Liver (tissue), 9 donors: Measurements from ENCODE around the gene TEKTIP1. TPM values are rescaled to one million over a fixed set of nuclear protein-coding genes. Genes with fewer than 3 reads are reported as not detected.

Source experiments
- DNase-seq: peaks from one replicate; pipeline ENCODE4 v3.0.0-alpha.2; 2017; ENCODE audit warnings: low spot score
- H3K27ac ChIP-seq, 2 donors: one replicate each; pipeline ENCODE4 v1.7.0; 2013; ENCODE audit warnings: inconsistent platforms in 2 of 2, low read length in 2 of 2, control low read depth in 1 of 2, low read depth in 1 of 2, mild to moderate bottlenecking in 1 of 2
- H3K27me3 ChIP-seq, 4 donors: one replicate each; pipeline versions ENCODE4 v1.6.1 to v1.7.0; 2013; ENCODE audit warnings: low read length in 3 of 4, inconsistent platforms in 1 of 4, mild to moderate bottlenecking in 1 of 4, moderate library complexity in 1 of 4; ENCODE audit not compliant: control insufficient read depth in 4 of 4, insufficient read depth in 4 of 4
- H3K36me3 ChIP-seq, 4 donors: one replicate each; pipeline versions ENCODE4 v1.6.1 to v1.7.0; 2013; ENCODE audit warnings: low read length in 3 of 4, mild to moderate bottlenecking in 3 of 4, low read depth in 1 of 4, moderate library complexity in 1 of 4; ENCODE audit not compliant: control insufficient read depth in 4 of 4, insufficient read depth in 3 of 4
- H3K4me1 ChIP-seq, 4 donors: one replicate each; pipeline versions ENCODE4 v1.6.1 to v1.7.0; 2013; ENCODE audit warnings: low read length in 3 of 4, mild to moderate bottlenecking in 3 of 4, moderate library complexity in 1 of 4; ENCODE audit not compliant: control insufficient read depth in 4 of 4, insufficient read depth in 4 of 4
- H3K4me3 ChIP-seq, 3 donors: one replicate each; pipeline versions ENCODE4 v1.6.1 to v1.7.0; 2013; ENCODE audit warnings: low read length in 3 of 3, control low read depth in 1 of 3, low read depth in 1 of 3, mild to moderate bottlenecking in 1 of 3
- H3K9ac ChIP-seq, 2 donors: one replicate each; pipeline ENCODE4 v1.7.0; 2013; ENCODE audit warnings: low read length in 2 of 2, mild to moderate bottlenecking in 2 of 2, moderate library complexity in 2 of 2, control low read depth in 1 of 2, low read depth in 1 of 2
- H3K9me3 ChIP-seq, 4 donors: one replicate each; pipeline versions ENCODE4 v1.6.1 to v1.7.0; 2013; ENCODE audit warnings: low read length in 3 of 4; ENCODE audit not compliant: control insufficient read depth in 4 of 4
- EGR1 ChIP-seq, 2 donors: IDR thresholded peaks; 2 replicates each; pipeline ENCODE4 v1.6.1; 2016 to 2018; ENCODE audit warnings: antibody characterized with exemption in 2 of 2, low read depth in 2 of 2
- FOXA1 ChIP-seq: IDR thresholded peaks from 2 replicates; pipeline ENCODE4 v1.6.1; 2016; ENCODE audit warnings: antibody characterized with exemption
- FOXA2 ChIP-seq: IDR thresholded peaks from 2 replicates; pipeline ENCODE4 v1.6.1; 2016; ENCODE audit warnings: antibody characterized with exemption
- GABPA ChIP-seq, 2 donors: IDR thresholded peaks in 1 of 2; conservative IDR thresholded peaks in 1 of 2; 2 replicates each; pipeline ENCODE4 v1.6.1; 2016; ENCODE audit warnings: antibody characterized with exemption in 2 of 2, mild to moderate bottlenecking in 1 of 2, moderate library complexity in 1 of 2
- HNF4A ChIP-seq, 2 donors: conservative IDR thresholded peaks; 2 replicates each; pipeline ENCODE4 v1.6.1; 2016; ENCODE audit warnings: antibody characterized with exemption in 2 of 2, mild to moderate bottlenecking in 2 of 2
- JUND ChIP-seq, 2 donors: IDR thresholded peaks; 2 replicates each; pipeline ENCODE4 v1.6.1; 2016; ENCODE audit warnings: antibody characterized with exemption in 2 of 2
- NR2F2 ChIP-seq: IDR thresholded peaks from 2 replicates; pipeline ENCODE4 v1.6.1; 2016; ENCODE audit warnings: antibody characterized with exemption
- RAD21 ChIP-seq, 2 donors: IDR thresholded peaks; 2 replicates each; pipeline ENCODE4 v1.6.1; 2016; ENCODE audit warnings: antibody characterized with exemption in 2 of 2, mild to moderate bottlenecking in 2 of 2
- RXRA ChIP-seq, 2 donors: IDR thresholded peaks; 2 replicates each; pipeline ENCODE4 v1.6.1; 2017 to 2018; ENCODE audit warnings: antibody characterized with exemption in 2 of 2, mild to moderate bottlenecking in 1 of 2
- WGBS: extraction: QIAGEN DNeasy Blood & Tissue Kit; methylation state at CpG from one replicate; pipeline ENCODE4 v1.1.7; 2013; 5-methylcytosine and 5-hydroxymethylcytosine counted together
- polyA plus RNA-seq, 2 donors: library from polyadenylated mRNA; stranded (reverse) in 1 of 2; unstranded in 1 of 2; fragments of 200-250 nt in 1 of 2; fragments of >200 nt in 1 of 2; fragmentation: Nextera tagmentation in 1 of 2; extraction: Ambion mirVana in 1 of 2; gene quantifications; one replicate each; pipeline versions ENCODE4 v1.2.1 to v1.2.3, GENCODE V29; 2013 to 2015
- total RNA-seq, 2 donors: library from RNA; depleted of rRNA; stranded (reverse); fragments of >200 nt; gene quantifications; one replicate each; pipeline ENCODE4 v1.2.3, GENCODE V29; 2014
- TF ChIP-seq, protein P1 (sequence below): IDR thresholded peaks from 2 replicates; pipeline ENCODE4 v1.6.1; 2016; ENCODE audit warnings: antibody characterized with exemption
- TF ChIP-seq, protein P2 (sequence below): IDR thresholded peaks from 2 replicates; pipeline ENCODE4 v1.6.1; 2016; ENCODE audit warnings: antibody characterized with exemption
- TF ChIP-seq, protein P3 (sequence below): fragments of 150-350 bp; IDR thresholded peaks from 2 replicates; pipeline ENCODE4 v1.5.1; 2017; ENCODE audit warnings: improper control_type of control experiment, low read depth, low read length; ENCODE audit not compliant: missing input control
- donor health status: healthy.
- donor health status: healthy.
- donor health status: healthy.
- donor health status: healthy.
- donor health status: healthy.

TEKTIP1 gene
- total and polyA plus RNA-seq, 4 donors: 0.17 TPM; not detected in 3

DNA sequence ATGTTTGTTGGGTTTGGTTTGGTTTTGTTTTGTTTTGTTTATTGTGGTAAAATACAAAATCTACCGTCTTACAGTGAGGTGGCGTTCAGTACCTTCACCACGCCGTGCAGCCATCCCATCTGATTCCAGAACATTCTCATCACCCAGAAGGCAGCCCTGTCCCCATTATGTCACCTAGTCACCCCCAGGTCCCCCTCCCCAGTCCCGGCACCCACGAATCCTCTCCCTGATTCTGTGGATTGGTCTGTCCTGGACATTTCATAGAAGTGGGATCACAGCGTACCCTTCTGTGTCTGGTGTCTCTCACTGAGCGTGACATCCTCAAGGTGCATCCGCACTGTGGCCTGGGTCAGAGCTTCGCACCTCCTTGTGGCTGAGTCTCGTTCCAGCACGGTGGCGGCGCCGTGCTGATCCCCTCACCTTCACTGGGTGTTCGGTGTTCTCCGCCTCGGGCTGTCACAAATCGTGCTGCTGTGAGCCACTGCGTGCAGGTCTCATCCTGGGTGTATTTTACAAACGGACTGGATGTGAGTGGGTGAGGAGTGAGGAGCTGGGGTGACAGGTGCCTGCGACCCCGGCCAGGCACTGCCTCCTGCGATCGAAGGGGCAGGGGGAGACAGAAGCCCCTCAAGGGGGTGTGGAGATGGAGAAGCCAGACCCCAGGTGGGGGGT, 580 bp upstream of the TEKTIP1 start:
- no peak overlapping the region for H3K27ac ChIP-seq
- TF ChIP-seq RXRA (IDR thresholded peaks at IDR 0.05) (no peak), FOXA1 (no peak), NR2F2 (no peak), HNF4A (conservative IDR thresholded peaks at IDR 0.05) (no peak), JUND (IDR thresholded peaks at IDR 0.05) (no peak), GABPA (IDR thresholded peaks at IDR 0.05 in 1 of 2, conservative IDR thresholded peaks at IDR 0.05 in 1 of 2) (no peak), EGR1 (IDR thresholded peaks at IDR 0.05; ENCODE audit: low read depth in 2 of 2) (no peak), FOXA2 (no peak)
- TF ChIP-seq, protein P1, sequence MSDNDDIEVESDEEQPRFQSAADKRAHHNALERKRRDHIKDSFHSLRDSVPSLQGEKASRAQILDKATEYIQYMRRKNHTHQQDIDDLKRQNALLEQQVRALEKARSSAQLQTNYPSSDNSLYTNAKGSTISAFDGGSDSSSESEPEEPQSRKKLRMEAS: no peak
- TF ChIP-seq, protein P2, sequence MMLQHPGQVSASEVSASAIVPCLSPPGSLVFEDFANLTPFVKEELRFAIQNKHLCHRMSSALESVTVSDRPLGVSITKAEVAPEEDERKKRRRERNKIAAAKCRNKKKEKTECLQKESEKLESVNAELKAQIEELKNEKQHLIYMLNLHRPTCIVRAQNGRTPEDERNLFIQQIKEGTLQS: no peak
- TF ChIP-seq, protein P3, sequence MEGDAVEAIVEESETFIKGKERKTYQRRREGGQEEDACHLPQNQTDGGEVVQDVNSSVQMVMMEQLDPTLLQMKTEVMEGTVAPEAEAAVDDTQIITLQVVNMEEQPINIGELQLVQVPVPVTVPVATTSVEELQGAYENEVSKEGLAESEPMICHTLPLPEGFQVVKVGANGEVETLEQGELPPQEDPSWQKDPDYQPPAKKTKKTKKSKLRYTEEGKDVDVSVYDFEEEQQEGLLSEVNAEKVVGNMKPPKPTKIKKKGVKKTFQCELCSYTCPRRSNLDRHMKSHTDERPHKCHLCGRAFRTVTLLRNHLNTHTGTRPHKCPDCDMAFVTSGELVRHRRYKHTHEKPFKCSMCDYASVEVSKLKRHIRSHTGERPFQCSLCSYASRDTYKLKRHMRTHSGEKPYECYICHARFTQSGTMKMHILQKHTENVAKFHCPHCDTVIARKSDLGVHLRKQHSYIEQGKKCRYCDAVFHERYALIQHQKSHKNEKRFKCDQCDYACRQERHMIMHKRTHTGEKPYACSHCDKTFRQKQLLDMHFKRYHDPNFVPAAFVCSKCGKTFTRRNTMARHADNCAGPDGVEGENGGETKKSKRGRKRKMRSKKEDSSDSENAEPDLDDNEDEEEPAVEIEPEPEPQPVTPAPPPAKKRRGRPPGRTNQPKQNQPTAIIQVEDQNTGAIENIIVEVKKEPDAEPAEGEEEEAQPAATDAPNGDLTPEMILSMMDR: no peak
- H3K36me3 ChIP-seq: peaks cover 4 to 34% (median 11%) of the 10 kb centered on the region in 4 donors
- no peak overlapping the region for H3K9ac ChIP-seq
- no peaks in the 10 kb centered on the region for H3K4me1 ChIP-seq
- DNase-seq: no peak
- no peaks in the 10 kb centered on the region for H3K9me3 ChIP-seq
- no peaks in the 10 kb centered on the region for H3K27me3 ChIP-seq
- WGBS: 87% methylated on average over 25 of the region's 25 CpGs
- no peak overlapping the region for H3K4me3 ChIP-seq

DNA sequence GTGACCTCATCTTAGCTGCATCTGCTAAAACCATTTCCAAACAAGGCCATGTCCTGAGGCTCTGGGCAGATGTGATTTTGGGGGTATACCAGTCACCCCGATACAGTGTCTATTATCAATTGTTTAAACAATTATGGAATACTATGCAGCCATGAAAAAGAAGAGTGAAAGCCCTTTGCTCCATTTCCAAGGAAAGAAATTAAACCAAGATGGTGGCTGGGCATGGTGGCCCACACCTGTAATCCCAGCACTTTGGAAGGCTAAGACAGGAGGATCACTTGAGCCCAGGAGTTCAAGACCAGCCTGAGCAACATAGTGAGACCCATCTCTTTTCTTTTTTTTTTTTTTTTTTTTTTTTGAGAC, 763 bp downstream of the TEKTIP1 start:
- DNase-seq: no peak
- Histone ChIP-seq H3K9me3 (no peaks in the 10 kb centered on the region), H3K36me3 (peaks cover 3 to 27% (median 7%) of the 10 kb centered on the region in 4 donors), H3K27ac (no peak overlapping the region), H3K27me3 (no peaks in the 10 kb centered on the region), H3K9ac (no peak overlapping the region), H3K4me1 (no peaks in the 10 kb centered on the region), H3K4me3 (no peak overlapping the region)
- TF ChIP-seq, protein P1: no peak
- TF ChIP-seq JUND (IDR thresholded peaks at IDR 0.05) (no peak), FOXA2 (no peak)
- TF ChIP-seq, protein P2: no peak
- WGBS: 96% methylated on average over 1 of the region's 1 CpG

DNA sequence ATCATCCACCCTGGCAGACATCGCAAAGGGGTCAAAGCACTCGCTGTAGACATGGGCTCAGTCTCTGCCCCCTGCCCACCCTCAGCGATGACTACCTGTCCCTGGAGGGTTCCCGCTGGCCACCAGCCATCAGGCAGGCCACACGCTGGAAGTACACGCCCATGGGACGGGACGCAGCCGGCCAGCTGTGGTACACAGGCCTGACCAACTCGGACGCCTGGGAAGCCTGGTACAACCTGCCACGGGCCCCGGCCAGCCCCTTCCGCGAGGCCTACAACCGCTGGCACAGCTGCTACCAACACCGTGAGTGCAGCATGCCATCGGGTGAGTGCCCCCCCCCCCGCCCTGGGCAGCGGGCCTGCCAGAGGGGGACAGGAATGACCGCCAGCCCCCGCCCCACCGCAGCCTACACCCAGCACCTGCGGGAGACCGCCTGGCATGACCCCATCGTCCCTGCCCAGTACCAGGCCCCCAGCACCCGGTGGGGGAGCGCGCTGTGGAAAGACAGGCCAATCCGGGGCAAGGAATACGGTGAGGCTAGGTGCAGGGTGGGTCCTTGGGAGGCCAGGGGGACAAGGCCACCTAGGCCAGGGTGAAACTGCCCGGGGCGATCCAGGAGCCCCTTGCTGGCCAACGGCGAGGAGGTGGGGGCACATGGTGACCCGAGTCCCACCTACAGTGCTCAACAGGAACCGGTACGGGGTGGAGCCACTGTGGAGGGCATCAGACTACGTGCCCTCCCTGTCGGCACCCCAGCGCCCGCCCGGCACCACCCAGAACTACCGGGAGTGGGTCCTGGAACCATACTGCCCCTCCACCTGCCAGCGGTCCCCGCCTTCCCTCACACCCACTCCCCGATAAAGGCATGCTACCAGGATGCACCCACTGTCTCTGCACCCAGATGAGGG, 4.4 kb downstream of the TEKTIP1 start:
- Histone ChIP-seq H3K4me3 (no peak overlapping the region), H3K27me3 (no peaks in the 10 kb centered on the region), H3K9me3 (no peaks in the 10 kb centered on the region), H3K4me1 (peaks cover 0 to 2% (median 0%) of the 10 kb centered on the region in 4 donors), H3K27ac (no peak overlapping the region), H3K36me3 (peaks cover 0 to 12% (median 4%) of the 10 kb centered on the region in 4 donors), H3K9ac (no peak overlapping the region)
- DNase-seq: no peak
- 88% methylated on average over 47 of the region's 47 CpGs for WGBS
- TF ChIP-seq, protein P3: no peak
- TF ChIP-seq NR2F2 (no peak), RAD21 (IDR thresholded peaks at IDR 0.05) (no peak), RXRA (IDR thresholded peaks at IDR 0.05) (no peak), FOXA1 (no peak)
